Activated CD4-positive, CD25-positive, alpha-beta regulatory T cell (primary cell): ENCODE data around the gene HBA2.
A peak's percentile ranks its signal among the peaks of the same experiment; 100 is the strongest.
"Not testable (repeated sequence)": the region's sequence is repeated elsewhere in the genome, so short reads cannot be mapped to it uniquely, and the experiment has no call there.

Experiments used
- DNase-seq, 4 experiments: peaks; one replicate each; lab custom pipeline; 2025; lab: John Stamatoyannopoulos, UW

The HBA2 gene

GRCh38 chr16:172374-172941 is at the start of gene HBA2:
Gene HBA2 (plus strand): TSS chr16:172876. CDS start chr16:172913, 37 bp downstream.
- DNase-seq, result not testable (repeated sequence)

GRCh38 chr16:123558-124350 is 48.9 kb upstream of the HBA2 start:
- DNase-seq, result not testable (repeated sequence)

DNA sequence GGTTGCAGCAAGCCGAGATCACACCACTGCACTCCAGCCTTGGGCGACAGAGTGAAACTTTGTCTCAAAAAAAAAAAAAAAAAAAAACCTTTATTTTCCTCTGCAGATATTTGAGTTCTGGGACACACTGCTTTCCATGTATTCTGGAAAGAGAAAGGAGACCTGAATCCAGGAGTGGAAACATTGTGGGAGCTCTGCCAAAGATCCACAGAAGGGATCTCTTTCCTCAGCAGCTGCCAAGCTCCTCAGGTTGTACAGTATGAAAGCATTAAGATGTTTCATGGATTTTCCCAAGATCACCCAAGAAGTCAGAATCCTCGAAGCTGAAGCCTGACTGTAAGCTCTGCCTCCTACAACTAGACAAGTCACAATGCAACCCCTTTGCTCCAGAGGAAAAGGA is 47.7 kb upstream of the HBA2 start:
- no peak for DNase-seq

GRCh38 chr16:129075-129474 is 43.6 kb upstream of the HBA2 start:
- DNase-seq, result no peak

DNA sequence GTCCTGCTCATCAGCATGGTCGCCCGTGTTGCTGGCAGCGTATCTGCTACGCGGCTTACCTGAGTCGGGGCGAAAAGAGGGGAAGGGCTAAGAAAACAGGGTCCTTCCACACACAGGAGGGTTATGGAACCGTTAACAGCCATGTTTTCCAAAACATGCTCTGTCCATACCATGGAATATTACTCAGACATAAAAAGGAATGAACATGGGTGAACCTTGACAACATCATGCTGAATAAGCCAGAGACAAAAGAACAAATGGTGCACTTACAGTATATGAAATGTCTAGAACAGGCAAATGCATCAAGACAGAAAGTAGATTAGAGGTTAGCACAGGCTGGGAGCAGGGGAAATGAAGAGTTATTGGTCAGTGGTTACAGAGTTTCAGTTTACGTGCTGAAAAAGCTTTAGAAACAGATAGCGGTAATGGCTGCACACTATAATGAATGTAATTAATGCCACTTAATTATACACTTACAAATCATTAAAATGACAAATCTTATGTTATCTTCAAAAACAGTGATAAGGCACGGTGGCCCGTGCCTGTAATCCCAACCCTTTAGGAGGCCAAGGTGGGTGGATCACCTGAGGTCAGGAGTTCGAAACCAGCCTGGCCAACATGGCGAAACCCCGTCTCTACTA is 42.0 kb upstream of the HBA2 start:
- DNase-seq, result no peak

DNA sequence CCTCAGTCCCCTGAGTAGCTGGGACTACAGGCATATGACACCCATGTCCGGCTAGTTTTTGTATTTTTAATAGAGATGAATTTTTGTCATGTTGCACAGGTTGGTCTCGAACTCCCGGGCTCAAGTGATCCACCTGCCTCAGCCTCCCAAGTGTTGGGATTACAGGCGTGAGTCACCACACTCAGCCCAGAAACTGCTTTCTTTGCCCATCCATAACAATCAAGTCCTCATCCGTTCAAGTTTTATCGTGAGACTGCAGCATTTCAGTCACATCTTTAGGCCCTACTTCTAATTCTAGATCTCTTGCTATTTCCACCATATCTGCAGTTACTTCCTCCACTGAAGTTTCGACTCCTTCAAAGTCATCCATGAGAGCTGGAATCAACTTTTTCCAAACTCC is 40.6 kb upstream of the HBA2 start:
- no peak for DNase-seq

- no peak for DNase-seq
These were observed 39.0 kb upstream of the HBA2 start for GRCh38 chr16:133716-134115.

GRCh38 chr16:138049-138417 is 34.6 kb upstream of the HBA2 start:
- DNase-seq, result peak in 2 of 4 experiments; percentile 15 to 17

- DNase-seq, result no peak
These were observed 32.4 kb upstream of the HBA2 start for GRCh38 chr16:140175-140857.

DNA sequence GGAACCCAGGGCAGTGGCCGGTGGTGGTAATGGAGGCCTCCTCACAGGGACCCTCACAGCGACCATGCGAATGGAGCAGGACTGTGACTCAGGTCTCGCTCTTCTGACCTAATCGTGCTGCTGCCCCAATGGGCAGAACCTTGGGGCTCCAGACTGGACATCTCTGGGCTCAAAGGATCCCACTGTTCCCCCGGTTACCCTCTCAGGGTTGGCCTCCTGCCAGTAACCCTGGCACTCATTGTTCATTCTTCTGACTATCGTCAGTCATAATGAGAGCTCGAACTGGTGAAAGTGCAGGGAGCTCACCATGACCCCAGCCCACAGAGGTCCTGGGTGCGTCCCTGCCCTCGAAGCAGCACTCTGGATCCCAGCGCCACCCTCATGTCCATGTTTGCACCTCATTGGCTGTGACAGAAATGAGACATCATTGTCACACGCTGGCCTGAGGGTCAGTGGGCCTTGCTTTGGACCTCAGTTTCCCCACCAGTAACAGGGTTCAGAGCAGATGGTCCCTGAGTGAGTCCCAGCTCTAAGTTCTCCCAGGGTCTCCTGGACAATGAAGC is 30.2 kb upstream of the HBA2 start:
- DNase-seq, result no peak

DNA sequence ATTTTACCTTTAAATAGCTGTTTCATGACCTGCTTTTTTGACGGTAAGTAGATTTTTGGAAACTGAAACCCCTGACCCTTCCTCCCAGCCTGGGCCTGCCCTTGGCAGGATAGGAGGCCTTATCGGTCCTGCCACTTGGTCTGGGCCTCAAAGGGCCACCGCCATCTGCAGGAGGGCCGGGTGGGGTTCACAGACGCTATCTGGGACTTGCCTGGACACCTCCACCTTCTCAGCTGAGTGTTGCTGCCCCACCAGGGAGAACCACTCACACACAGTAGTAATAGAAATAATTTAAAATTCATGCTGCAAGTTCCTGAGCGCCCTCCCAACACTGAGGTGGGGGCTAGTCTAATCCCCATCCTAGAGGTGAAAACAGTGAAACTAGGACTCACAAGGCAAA is 29.6 kb upstream of the HBA2 start:
- DNase-seq, result no peak

DNA sequence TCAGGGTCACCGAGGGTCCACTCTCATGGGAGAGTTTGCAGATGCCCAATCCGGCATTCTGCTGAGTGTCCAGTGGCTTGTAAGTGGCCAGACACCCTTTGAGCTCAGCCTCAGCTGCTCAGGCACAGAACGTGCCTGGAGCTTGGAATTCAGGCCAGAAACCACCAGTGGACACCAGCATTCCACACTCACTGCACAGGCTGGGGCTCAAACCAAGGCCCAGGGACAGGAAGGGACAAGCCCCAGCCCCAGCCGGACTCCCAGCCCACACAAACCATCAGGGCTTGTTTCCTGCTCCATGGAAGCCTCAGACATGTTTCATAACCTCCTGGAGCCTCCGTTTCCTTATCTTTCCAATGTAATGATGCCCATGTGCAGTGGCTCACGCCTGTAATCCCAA is 29.2 kb upstream of the HBA2 start:
- DNase-seq, result no peak

- no peak for DNase-seq
These were observed 27.9 kb upstream of the HBA2 start for GRCh38 chr16:144797-145252.

DNA sequence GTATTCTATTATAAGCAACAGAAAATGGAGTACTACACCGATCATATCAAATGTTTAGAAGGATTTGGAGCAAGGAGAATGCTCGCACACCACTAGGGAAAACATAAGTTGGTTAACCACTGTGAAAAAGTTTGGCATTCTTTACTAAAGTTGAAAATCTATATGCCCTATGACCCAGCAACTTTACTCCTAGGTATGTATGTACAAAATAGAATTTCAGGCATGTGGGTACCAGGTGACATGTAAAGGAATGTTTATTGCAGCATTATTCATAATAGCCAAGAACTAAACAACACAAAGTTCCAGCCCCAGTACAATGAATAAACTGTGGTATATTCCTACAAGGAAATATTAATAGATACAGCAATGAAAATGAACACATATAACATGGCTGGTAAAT is 26.0 kb upstream of the HBA2 start:
- no peak for DNase-seq

DNA sequence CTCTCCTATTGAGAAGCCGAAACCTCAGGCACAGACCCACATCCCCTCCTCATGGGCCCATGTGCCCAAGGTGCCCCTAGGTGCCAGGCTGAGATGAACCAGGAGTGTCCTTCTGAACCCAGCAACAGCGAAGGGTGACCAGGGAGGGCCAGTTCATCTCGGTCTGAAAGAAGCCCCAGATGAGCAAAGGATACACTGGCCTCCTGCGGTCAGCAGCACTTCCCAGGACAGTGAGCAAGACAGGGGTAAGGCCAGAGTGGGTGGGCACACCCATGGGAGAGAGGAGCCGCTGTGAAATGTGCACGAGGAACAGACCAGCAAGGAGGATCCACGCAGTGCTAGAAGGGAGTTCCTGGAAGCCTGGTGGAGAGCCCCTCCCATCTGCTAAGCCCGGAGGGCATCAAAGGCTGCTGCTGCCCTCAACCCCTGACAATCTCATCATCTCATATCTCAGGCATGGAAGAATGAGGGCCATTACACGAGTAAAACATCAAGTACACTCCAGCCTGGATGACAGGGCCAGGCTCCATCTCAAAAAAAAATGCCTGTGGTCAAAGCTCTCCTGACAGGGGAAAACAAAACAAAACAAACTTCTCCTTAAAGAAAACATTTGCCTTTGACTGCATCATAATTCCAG is 23.5 kb upstream of the HBA2 start:
- no peak for DNase-seq

- DNase-seq, result no peak
These were observed 20.2 kb upstream of the HBA2 start, which contains the start of gene HBZ for GRCh38 chr16:152141-153128. Gene HBZ (plus strand): TSS chr16:152644. CDS start chr16:152910, 266 bp downstream.

- not testable (repeated sequence) for DNase-seq
These were observed 19.6 kb upstream of the HBA2 start for GRCh38 chr16:153129-153521.

DNA sequence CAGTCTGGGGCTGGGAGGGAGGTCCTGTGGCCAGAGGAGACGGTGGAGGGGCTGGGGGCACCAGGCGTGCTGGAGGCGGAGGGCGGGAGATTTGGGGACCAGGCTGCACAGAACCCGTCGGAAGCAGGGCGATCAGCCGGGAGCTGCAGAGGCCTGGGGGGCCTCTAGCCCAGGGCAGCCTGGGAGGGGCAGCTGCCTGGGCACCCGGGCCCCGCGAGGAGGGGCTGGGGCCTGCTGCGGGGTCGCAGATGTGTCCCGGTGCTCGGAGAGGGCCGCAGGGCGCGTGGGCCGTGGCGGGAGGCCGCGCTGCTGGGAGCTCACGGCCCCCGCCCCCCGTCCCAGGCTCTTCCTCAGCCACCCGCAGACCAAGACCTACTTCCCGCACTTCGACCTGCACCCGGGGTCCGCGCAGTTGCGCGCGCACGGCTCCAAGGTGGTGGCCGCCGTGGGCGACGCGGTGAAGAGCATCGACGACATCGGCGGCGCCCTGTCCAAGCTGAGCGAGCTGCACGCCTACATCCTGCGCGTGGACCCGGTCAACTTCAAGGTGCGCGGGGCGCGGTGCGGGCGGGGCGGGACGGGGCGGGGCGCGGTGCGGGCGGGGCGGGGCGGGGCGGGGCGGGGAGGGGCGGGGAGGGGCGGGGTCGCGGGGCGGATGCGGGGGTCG is 19.0 kb upstream of the HBA2 start:
- DNase-seq, result not testable (repeated sequence)

GRCh38 chr16:154217-155030 is 18.3 kb upstream of the HBA2 start:
- DNase-seq, result no peak
